ENCODE measurements around the gene ALDH7A1.
"Not testable (repeated sequence)": the region's sequence is repeated elsewhere in the genome, so short reads cannot be mapped to it uniquely, and the experiment has no call there.

The ALDH7A1 gene

GRCh38 chr5:126519637-126520592 is 75.1 kb downstream of the ALDH7A1 start:
- TF ChIP-seq CTCF (IDR thresholded peaks at IDR 0.05; ENCODE audit: extremely low read depth, insufficient read depth, missing control alignments) = no peak
- DNase-seq (ENCODE audit: low spot score) = no peak
- in situ Hi-C loops (cut with MboI; ENCODE audit: low pct_unique_long_range_greater_than_20kb, low sequenced_read_pairs, unreplicated experiment) = no loop called here

GRCh38 chr5:126519223-126519622 is 75.8 kb downstream of the ALDH7A1 start:
- in situ Hi-C loops (cut with MboI; ENCODE audit: low pct_unique_long_range_greater_than_20kb, low sequenced_read_pairs, unreplicated experiment); DNase-seq (ENCODE audit: low spot score): not testable (repeated sequence)

GRCh38 chr5:126516852-126517251 is 78.2 kb downstream of the ALDH7A1 start:
- no peak for TF ChIP-seq CTCF (IDR thresholded peaks at IDR 0.05; ENCODE audit: extremely low read depth, insufficient read depth, missing control alignments)
- DNase-seq (ENCODE audit: low spot score) = no peak
- in situ Hi-C loops (cut with MboI; ENCODE audit: low pct_unique_long_range_greater_than_20kb, low sequenced_read_pairs, unreplicated experiment) = no loop called here

- in situ Hi-C loops (cut with MboI; ENCODE audit: low pct_unique_long_range_greater_than_20kb, low sequenced_read_pairs, unreplicated experiment) = no loop called here
- DNase-seq (ENCODE audit: low spot score) = no peak
- TF ChIP-seq CTCF (IDR thresholded peaks at IDR 0.05; ENCODE audit: extremely low read depth, insufficient read depth, missing control alignments) = no peak
These were observed 78.9 kb downstream of the ALDH7A1 start for GRCh38 chr5:126516133-126516532.

GRCh38 chr5:126515337-126515736 is 79.7 kb downstream of the ALDH7A1 start:
- no peak for TF ChIP-seq CTCF (IDR thresholded peaks at IDR 0.05; ENCODE audit: extremely low read depth, insufficient read depth, missing control alignments)
- DNase-seq (ENCODE audit: low spot score) = no peak
- in situ Hi-C loops (cut with MboI; ENCODE audit: low pct_unique_long_range_greater_than_20kb, low sequenced_read_pairs, unreplicated experiment) = no loop called here

- no peak for DNase-seq (ENCODE audit: low spot score)
- in situ Hi-C loops (cut with MboI; ENCODE audit: low pct_unique_long_range_greater_than_20kb, low sequenced_read_pairs, unreplicated experiment) = no loop called here
- TF ChIP-seq CTCF (IDR thresholded peaks at IDR 0.05; ENCODE audit: extremely low read depth, insufficient read depth, missing control alignments) = no peak
These were observed 80.4 kb downstream of the ALDH7A1 start for GRCh38 chr5:126514558-126515141.

GRCh38 chr5:126514131-126514557 is 80.9 kb downstream of the ALDH7A1 start:
- no peak for TF ChIP-seq CTCF (IDR thresholded peaks at IDR 0.05; ENCODE audit: extremely low read depth, insufficient read depth, missing control alignments)
- in situ Hi-C loops (cut with MboI; ENCODE audit: low pct_unique_long_range_greater_than_20kb, low sequenced_read_pairs, unreplicated experiment) = no loop called here
- no peak for DNase-seq (ENCODE audit: low spot score)
